ENCODE data around the gene SCYGR1.

- TF ChIP-seq, protein P1, sequence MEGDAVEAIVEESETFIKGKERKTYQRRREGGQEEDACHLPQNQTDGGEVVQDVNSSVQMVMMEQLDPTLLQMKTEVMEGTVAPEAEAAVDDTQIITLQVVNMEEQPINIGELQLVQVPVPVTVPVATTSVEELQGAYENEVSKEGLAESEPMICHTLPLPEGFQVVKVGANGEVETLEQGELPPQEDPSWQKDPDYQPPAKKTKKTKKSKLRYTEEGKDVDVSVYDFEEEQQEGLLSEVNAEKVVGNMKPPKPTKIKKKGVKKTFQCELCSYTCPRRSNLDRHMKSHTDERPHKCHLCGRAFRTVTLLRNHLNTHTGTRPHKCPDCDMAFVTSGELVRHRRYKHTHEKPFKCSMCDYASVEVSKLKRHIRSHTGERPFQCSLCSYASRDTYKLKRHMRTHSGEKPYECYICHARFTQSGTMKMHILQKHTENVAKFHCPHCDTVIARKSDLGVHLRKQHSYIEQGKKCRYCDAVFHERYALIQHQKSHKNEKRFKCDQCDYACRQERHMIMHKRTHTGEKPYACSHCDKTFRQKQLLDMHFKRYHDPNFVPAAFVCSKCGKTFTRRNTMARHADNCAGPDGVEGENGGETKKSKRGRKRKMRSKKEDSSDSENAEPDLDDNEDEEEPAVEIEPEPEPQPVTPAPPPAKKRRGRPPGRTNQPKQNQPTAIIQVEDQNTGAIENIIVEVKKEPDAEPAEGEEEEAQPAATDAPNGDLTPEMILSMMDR (conservative IDR thresholded peaks at IDR 0.05; ENCODE audit: low read depth, low read length), result no peak
- no peak for TF ChIP-seq EZH2 (IDR thresholded peaks at IDR 0.05; ENCODE audit: borderline replicate concordance, low read depth, low read length, poor library complexity, severe bottlenecking)
Measured at GRCh38 chr2:227370791-227371312, 16.9 kb downstream of the SCYGR1 start.

All from A673 (cell line).